H7 (cell line): ENCODE results near the gene MED20. TPM values are rescaled to one million over a fixed set of nuclear protein-coding genes. Genes with fewer than 3 reads are reported as not detected.
"Not testable (repeated sequence)": the region's sequence is repeated elsewhere in the genome, so short reads cannot be mapped to it uniquely, and the experiment has no call there.

ENCODE experiments used
- DNase-seq: peaks from one replicate; pipeline ENCODE4 v3.0.0; 2012
- H3K27me3 ChIP-seq: 2 replicates; pipeline ENCODE4 v1.6.0; 2011; ENCODE audit warnings: mild to moderate bottlenecking, low read length; ENCODE audit not compliant: control insufficient read depth, insufficient read depth
- H3K36me3 ChIP-seq: replicated peaks from 2 replicates; pipeline ENCODE4 v1.5.1; 2011; ENCODE audit warnings: low read length; ENCODE audit not compliant: control insufficient read depth, insufficient read depth
- H3K4me3 ChIP-seq: 2 replicates; pipeline ENCODE4 v1.5.1; 2011; ENCODE audit warnings: low read depth, mild to moderate bottlenecking, control low read depth, low read length, moderate library complexity; ENCODE audit not compliant: insufficient read depth
- total RNA-seq: library from RNA; depleted of rRNA; stranded (reverse); fragments of >200 nt; shearing (Covaris generic); gene quantifications from 2 replicates; pipeline ENCODE4 v1.2.3, GENCODE V29; 2014

Gene MED20
- total RNA-seq, 1 experiment from 2014 or later: 52.5 TPM

DNA sequence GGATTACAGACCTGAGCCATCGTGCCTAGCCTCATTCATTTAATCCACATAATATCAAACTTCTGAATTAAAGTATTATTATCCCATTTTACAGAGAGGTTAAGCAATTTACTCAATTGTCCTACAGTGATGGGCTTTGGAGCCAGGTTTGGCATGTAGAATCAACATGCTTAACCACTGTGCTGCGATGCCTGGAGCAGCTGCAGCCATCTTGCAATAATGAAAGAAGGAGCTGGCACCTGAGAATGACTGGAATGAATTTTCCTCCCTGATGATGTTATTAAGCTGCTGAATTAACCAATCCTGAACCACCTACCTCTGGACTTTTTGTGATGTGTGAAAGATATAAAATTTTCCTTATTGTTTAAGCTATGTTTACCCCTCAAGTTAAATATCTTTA, 33.7 kb upstream of the MED20 start:
- H3K4me3 ChIP-seq: no peak overlapping the region

DNA sequence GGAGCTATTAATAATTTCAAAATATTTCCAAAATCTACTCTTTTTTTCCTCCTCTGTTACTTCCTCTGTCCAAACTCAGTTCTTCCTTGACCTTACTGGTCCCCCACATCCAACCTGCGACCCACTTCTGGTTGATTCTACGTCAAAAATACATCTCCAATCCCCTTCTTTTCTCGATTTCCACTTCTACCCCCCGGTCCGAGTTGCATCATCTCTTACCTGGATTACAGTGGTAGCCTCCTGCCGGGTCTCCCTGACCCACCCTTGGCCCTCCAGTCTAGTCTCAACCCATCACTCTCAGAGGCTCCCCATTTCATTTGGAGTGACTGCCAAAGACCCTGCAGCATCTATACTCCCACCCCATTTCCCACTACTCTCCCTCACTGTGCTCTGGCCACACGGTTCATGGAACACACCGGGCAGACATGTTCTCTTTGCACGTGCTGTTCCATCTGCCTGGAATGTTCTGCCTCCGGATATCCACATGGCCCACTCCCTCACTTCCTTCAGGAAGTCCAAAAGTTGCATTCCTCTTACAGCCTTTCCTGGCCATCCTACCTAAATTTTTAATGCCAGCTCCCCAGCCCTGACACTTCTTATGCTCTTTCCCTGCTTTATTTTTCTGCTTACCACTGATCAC, 26.8 kb upstream of the MED20 start:
- no peak for DNase-seq
- Histone ChIP-seq H3K36me3 (no peaks in the 10 kb centered on the region), H3K4me3 (no peak overlapping the region), H3K27me3 (no peaks in the 10 kb centered on the region)

More for the DNA sequence above, 33.7 kb upstream of the MED20 start:
- H3K27me3 ChIP-seq: no peaks in the 10 kb centered on the region
- DNase-seq: no peak
- H3K36me3 ChIP-seq: no peaks in the 10 kb centered on the region

DNA sequence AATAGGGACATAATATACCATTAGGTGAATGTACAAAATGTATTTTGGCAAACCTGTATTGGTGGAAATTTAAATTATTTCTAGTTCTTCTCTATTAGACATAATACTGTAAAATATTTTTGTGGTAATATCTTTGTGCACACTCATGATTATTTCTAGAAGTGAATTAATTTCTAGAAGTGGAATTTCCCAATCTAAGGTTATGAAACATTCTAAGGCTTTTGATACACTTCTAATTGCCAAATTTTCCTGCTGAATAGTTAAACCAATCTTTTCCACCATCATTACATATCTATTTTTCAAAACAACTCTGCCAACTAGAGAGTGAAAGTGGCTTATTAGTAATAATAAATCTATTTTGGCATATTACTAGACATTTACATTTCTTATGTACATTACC, 22.5 kb upstream of the MED20 start:
- Histone ChIP-seq H3K27me3 (no peaks in the 10 kb centered on the region), H3K36me3 (no peaks in the 10 kb centered on the region), H3K4me3 (no peak overlapping the region)
- DNase-seq: no peak

DNA sequence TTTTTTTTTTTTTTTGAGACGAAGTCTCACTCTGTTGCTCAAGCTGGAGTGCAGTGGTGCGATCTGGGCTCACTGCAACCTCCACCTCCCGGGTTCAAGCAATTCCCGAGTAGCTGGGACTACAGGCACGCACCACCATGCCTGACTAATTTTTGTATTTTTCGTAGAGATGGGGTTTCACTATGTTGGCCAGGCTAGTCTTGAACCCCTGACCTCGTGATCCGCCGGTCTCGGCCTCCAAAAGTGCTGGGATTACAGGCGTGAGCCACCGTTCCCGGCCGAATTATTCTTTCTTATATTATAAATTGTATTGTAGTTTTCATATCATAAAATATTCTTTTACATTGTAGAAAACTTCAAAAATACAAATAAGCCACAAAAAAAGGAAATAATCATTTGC, 21.9 kb upstream of the MED20 start:
- not testable (repeated sequence) for H3K36me3 ChIP-seq, DNase-seq, H3K4me3 ChIP-seq, H3K27me3 ChIP-seq

DNA sequence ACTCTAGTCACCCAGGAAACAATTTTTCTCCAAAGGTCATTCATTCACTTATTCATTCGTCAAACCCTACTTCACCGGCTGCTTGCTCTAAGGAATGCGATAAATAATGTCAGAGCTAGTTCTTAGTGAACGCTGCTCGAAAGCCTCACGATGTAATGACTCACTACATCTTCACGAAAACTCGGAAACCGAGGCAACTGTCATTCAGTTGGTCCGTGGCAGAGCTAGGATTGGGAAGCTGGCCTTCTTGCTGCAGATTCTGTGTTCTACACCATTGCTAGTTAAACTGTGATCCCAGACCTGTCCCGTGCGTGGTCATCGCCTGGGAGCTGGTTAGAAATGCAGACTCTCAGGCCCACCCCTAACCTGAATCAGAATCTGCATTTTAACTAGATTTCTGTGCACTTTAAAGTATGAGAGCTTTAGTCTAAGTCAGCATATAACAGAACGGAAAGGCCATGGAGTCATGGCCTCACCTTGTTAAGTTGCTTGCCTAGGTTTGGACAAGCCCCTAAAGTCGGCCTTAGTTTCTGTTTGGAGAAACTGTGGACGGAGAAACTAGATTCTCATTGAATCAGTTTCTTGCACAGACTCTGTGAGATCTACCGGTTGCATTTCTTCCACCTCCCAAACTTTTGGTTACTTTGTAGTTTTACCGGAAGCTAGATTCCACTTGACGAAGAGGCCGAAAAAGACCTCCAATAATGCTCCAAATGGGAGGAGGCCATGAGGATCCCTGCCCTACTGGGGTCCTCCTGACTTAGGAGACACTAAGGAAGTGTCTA, 21.3 kb upstream of the MED20 start:
- no peaks in the 10 kb centered on the region for H3K27me3 ChIP-seq
- H3K36me3 ChIP-seq: peaks cover under 1% of the 10 kb centered on the region; the same call in 1 of the 2 replicates
- no peak for DNase-seq
- H3K4me3 ChIP-seq: peak overlapping the region; percentile 87

DNA sequence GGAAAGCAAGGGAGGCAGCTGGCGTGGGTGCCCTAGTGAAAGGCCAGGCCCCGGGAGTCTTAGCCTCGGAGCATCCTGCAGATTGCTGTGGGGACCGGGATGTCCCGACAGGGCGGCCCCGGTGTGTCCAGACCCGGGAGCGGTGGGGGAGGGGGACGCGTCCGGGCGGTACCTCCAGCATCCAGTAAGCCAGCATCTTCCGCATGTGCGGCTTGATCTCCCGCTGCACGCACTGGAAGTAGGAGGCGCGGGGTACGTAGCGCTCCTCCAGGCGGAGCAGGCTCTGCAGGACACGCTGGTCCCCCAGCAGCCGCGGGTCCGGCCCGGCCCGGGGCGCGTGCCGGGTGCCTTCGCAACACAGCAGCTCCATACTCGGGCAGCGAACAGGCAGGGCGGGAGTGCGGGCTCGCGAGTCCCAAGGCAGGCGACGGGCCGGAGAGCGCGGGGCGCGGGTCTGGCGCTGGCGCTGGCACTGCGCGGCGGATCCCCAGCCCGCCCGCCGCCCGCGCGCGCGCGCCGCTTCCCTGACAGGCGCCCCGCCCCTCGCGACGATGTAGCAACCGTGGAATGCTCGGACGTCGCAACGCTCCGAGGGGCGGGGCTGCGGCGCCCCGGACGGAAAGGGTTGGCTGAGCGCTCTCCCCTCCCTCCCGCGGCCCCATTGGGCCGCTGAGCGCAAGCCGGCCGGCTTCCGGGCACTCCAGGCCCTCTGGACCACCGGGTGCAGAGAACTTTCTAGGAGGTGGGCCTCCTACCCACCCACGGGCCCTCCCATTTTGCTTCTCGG, 20.5 kb upstream of the MED20 start, which contains the start of gene CCND3:
Gene CCND3 (minus strand): TSS at position 529 of the 787 bp plus-strand sequence. CDS start 159 bp downstream, at position 370.
- peak within 1 kb of the TSS; percentile 87 for H3K4me3 ChIP-seq
- H3K36me3 ChIP-seq: peaks cover 6% of the 10 kb centered on the region
- DNase-seq: peak; percentile 92
- H3K27me3 ChIP-seq: no peaks in the 10 kb centered on the region

DNA sequence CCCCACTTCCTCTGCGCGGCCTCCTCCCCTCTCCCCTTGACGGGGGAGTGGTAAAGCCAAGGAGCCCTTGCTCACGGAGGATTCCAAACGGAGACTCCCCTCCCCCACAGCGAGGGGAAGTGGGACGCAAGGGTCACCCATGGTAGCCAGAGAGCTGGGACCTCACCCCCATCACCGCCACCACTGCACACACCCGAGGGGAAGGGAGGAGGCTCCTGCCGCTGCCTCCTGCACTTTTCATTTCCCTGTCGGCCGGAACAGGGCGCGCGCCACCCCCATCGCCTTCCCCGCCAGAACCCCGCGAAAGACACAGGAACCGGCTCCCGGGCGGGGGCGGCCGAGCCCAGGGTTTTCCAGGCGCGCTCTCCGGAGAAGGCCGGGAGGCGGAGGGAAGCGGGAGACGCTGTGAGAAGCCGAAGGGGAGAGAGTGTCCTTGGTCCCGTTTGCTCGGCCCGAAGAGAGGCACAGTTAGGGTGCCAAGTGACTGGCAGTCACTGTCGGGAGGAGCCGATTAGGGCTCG, 19.9 kb upstream of the MED20 start:
- H3K4me3 ChIP-seq: peak overlapping the region; percentile 87
- DNase-seq: peak; percentile 77
- peaks cover 6% of the 10 kb centered on the region for H3K36me3 ChIP-seq
- no peaks in the 10 kb centered on the region for H3K27me3 ChIP-seq

DNA sequence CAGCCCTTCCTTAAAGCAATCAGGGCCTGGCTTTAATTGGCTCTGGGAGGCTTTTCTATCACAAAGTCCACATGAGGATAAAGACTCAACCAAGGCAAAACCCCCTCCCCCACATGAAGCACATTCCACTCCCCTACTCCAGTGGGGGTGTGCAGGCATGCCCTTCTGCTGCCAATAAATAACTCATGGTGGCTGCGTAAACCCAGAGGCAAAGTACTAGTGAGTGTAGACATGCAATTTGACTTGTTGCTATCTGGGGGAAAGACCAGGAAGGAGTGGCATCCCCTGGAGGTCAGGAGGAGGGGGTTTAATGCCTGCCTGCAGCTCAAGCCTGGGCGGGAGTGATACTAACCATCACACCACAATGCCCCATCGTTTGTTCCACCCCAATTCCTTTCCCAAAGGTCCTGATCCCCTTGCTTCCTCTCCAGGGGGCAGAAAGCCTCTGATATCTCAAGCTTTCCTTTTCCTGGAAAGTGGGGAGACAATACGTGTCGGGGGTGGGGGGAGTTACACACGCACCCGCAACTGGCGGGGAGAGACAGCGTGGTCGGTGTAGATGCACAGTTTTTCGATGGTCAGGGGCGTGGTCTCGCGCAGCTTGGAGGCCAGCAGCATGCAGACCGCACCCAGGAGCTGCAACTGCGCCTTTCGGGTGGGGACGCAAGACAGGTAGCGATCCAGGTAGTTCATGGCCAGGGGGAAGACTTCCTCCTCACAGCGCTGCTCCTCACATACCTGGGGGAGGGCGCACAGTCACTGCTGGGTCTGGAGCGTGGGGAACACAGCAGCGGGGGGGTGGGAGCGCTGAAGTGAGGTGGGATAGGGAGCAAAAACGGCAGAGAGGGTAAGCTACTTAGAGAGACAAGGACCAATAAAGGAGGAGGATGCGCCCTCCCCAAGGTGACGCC, 19.2 kb upstream of the MED20 start:
- H3K27me3 ChIP-seq: no peaks in the 10 kb centered on the region
- peak; percentile 68 for DNase-seq
- peaks cover 6% of the 10 kb centered on the region for H3K36me3 ChIP-seq
- H3K4me3 ChIP-seq: peak overlapping the region; percentile 87

DNA sequence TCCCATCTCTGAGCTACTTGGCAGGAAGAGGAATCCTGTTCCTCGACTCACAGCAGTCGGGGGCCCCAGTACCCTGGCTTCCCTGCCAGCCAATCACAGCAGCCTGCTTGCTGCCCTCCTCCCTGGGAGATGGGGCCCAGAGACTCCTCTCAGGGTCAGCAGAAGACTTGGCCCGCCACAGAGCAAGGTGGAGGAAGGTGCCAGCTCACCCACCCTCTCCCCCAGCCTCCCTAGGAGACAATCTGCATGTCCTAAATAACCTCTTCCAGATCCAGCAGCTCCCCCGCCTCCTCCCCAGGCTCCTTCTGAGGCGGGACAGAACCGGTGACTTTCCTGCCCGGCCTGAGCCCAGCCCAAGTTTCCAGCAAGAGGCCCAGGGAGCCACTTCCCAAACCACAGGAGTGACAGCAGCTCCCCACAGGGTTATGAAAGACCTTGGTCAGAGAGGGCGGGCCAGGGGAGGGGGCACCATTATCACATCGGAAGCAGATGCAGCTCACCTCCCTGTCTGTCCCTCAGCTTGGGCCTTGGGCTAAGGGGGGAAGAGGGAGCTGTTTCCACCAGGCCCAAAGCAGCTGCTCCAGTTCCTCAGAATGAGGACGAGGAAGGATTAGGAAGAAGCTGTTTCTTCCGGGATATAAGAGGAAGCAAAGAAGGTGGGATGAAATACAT, 18.4 kb upstream of the MED20 start:
- peaks cover 6% of the 10 kb centered on the region for H3K36me3 ChIP-seq
- H3K4me3 ChIP-seq: no peak overlapping the region
- H3K27me3 ChIP-seq: no peaks in the 10 kb centered on the region
- DNase-seq: peak; percentile 81

DNA sequence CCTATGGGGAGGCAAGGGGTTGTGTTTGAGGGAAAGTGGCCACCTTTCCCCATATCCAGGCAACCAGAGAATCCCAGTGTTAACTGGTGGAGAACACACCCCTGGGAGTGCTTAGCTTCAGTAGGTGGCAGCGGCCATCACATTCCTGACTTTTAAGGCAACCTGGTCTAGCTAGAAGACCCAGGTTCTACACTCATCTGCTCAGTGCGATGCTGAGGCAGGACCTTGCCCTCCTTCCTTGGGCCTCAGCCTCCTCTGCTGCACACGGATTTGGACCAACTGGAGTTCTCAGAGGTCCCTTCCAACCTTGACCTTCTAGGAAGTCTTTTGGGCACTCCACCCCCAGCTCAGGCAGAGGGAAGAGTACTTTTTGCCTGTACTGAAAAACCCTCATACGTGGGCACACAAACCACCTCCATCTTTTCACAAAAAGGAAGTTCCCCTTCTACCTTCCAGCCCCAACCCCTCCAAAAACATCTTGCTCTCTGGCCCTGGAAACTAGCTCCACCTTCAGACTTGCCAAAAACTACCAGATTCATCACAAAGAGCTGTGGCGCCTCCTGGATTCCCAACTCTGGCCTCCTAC, 17.7 kb upstream of the MED20 start:
- H3K36me3 ChIP-seq: peaks cover 9% of the 10 kb centered on the region
- no peaks in the 10 kb centered on the region for H3K27me3 ChIP-seq
- H3K4me3 ChIP-seq: no peak overlapping the region
- DNase-seq: no peak

DNA sequence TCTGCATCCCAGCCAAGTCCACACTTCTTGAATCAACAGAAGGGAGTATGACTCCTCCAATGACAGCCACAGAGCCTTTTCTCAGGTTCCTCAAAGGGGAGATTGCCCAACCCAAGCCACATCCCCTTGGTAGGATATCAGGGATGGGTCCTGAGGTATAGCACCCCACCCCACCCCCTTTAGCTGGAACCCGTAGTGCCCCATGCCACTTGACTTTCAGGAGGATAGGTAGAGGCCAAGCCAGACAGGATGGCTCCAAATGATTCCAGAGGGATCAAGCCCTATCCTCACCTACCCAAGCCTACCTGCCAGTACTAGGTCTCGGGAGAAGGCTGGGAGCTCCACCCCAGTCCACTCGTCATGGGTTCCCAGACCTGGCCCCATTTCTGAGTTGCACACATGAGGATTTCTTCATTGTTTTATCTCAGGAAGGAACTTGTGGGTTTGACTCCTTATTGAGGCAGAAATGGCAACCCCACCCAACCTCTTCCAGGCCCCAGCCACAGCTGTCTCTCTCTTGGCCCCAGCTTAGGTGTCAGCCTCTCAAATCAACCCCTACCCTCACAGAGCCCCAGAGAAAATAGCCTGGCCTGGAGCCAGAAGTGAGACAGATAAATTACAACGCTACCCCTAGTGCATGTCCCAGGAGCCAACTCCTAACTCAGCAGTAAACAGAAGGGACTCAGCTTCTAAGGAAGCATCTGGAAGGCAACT, 17.1 kb upstream of the MED20 start:
- Histone ChIP-seq H3K36me3 (peaks cover 11% of the 10 kb centered on the region), H3K4me3 (no peak overlapping the region)

DNA sequence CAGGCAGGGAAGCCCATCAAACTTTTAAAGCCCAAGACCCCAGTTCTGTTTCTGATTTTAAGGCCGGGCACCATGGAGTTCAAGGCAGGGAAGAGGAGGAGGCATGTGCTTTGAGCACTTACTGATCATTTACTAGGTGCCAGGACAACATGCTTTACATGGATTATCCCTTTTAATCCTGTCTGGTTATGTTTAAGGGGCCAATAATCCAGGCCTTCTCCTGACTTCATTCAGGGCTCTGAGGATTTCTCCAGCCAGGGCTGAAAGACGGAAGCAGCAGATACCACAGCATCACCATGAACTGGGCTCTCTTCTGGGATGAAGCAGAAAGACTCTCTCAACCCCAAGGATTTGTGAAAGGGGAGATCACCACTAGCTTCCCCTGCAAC, 16.5 kb upstream of the MED20 start:
- DNase-seq: no peak
- no peak overlapping the region for H3K4me3 ChIP-seq
- peaks cover 16% of the 10 kb centered on the region for H3K36me3 ChIP-seq
- H3K27me3 ChIP-seq: no peaks in the 10 kb centered on the region

More for the DNA sequence above, 17.1 kb upstream of the MED20 start:
- no peaks in the 10 kb centered on the region for H3K27me3 ChIP-seq
- DNase-seq: no peak
